Caco-2 (cell line): Measurements from ENCODE around the gene POLDIP3. TPM values are rescaled to one million over a fixed set of nuclear protein-coding genes. Genes with fewer than 3 reads are reported as not detected.

Source experiments
- BruUV-seq: library from RNA; stranded (reverse); fragments of 400-500 nt; replicated peaks from 2 replicates; lab custom pipeline; 2021; lab: Mats Ljungman, UMichigan
- CTCF ChIA-PET: fragments of 300-600 bp; sonication (Branson Sonifier 250); formaldehyde crosslinking; loops from one replicate; lab custom pipeline; 2022; ENCODE audit warnings: antibody characterized with exemption; lab: Charles Lee
- POLR2A ChIA-PET: fragments of 300-600 bp; sonication (Branson Sonifier 250); formaldehyde crosslinking; loops from one replicate; lab custom pipeline; 2022; ENCODE audit warnings: antibody characterized with exemption; lab: Charles Lee
- DNase-seq, 2 experiments: peaks; one replicate each; pipeline versions ENCODE4 v3.0.0 to v3.0.0-alpha.2; 2020 to 2022
- H3K27me3 ChIP-seq: replicated peaks from 2 replicates; pipeline ENCODE4 v1.6.0; 2011; ENCODE audit warnings: low read length; ENCODE audit not compliant: control insufficient read depth, insufficient read depth
- H3K36me3 ChIP-seq: 2 replicates; pipeline ENCODE4 v1.5.1; 2011; ENCODE audit warnings: low read length; ENCODE audit not compliant: control insufficient read depth, insufficient read depth
- H3K4me1 ChIP-seq: fragments of 250-450 bp; sonication (Bioruptor Pico); 2 replicates; pipeline ENCODE4 v1.5.1; 2020; ENCODE audit warnings: mild to moderate bottlenecking
- H3K4me3 ChIP-seq: 2 replicates; pipeline ENCODE4 v1.5.1; 2011; ENCODE audit warnings: low read depth, mild to moderate bottlenecking, control low read depth, low read length
- H3K9me3 ChIP-seq: fragments of 250-450 bp; sonication (Bioruptor Pico); 2 replicates; pipeline ENCODE4 v1.5.1; 2020; ENCODE audit warnings: mild to moderate bottlenecking, moderate library complexity
- H3K27ac Mint-ChIP-seq: one replicate; pipeline ENCODE4 v1.8.0; 2022; ENCODE audit warnings: mixed read lengths; ENCODE audit not compliant: unreplicated experiment
- H3K27me3 Mint-ChIP-seq: one replicate; pipeline ENCODE4 v1.8.0; 2022; ENCODE audit warnings: mixed read lengths; ENCODE audit not compliant: insufficient read depth, unreplicated experiment
- H3K36me3 Mint-ChIP-seq: one replicate; pipeline ENCODE4 v1.8.0; 2022; ENCODE audit warnings: mild to moderate bottlenecking, mixed read lengths; ENCODE audit not compliant: insufficient read depth, unreplicated experiment
- H3K4me1 Mint-ChIP-seq: one replicate; pipeline ENCODE4 v1.8.0; 2022; ENCODE audit warnings: low read depth, mixed read lengths; ENCODE audit not compliant: unreplicated experiment
- H3K4me3 Mint-ChIP-seq: one replicate; pipeline ENCODE4 v1.8.0; 2022; ENCODE audit warnings: mild to moderate bottlenecking, moderate library complexity, mixed read lengths; ENCODE audit not compliant: unreplicated experiment
- H3K9me3 Mint-ChIP-seq: one replicate; pipeline ENCODE4 v1.8.0; 2022; ENCODE audit warnings: mixed read lengths; ENCODE audit not compliant: unreplicated experiment
- CTCF ChIP-seq, 2 experiments: fragments of 200-600 bp in 1 of 2; IDR thresholded peaks; 1 replicate in 1 of 2; 2 replicates in 1 of 2; pipeline versions ENCODE4 v1.5.1 to v1.8.0; 2011 to 2022; ENCODE audit warnings: antibody characterized with exemption in 1 of 2, control low read depth in 1 of 2, inconsistent platforms in 1 of 2, low read depth in 1 of 2, low read length in 1 of 2, mild to moderate bottlenecking in 1 of 2, moderate library complexity in 1 of 2; ENCODE audit not compliant: insufficient read depth in 1 of 2, severe bottlenecking in 1 of 2, unreplicated experiment in 1 of 2
- intact Hi-C: fragments of 100-400 bp; cut with micrococcal nuclease; formaldehyde crosslinking; loops from one replicate; pipeline ENCODE4 v1.10.0; 2022; ENCODE audit not compliant: unreplicated experiment
- total RNA-seq: library from RNA; stranded (reverse); gene quantifications from 2 replicates; pipeline ENCODE4 v1.2.3, GENCODE V29; 2022

Gene POLDIP3
- total RNA-seq, 1 experiment from 2014 or later: 70.8 TPM

GRCh38 chr22:42626951-42627625 lies 12.4 kb upstream of the POLDIP3 start:
- peaks cover 2% of the 10 kb centered on the region for H3K36me3 ChIP-seq
- intact Hi-C loops: loop anchor here (10.0 kb wide), 1 partner anchor 58 kb away; no protein-coding TSS in a partner anchor
- Mint-ChIP-seq H3K4me3 (no peak overlapping the region), H3K4me1 (no peaks in the 10 kb centered on the region), H3K36me3 (peaks cover 31% of the 10 kb centered on the region), H3K9me3 (no peaks in the 10 kb centered on the region), H3K27ac (no peak overlapping the region), H3K27me3 (no peaks in the 10 kb centered on the region)
- ChIA-PET POLR2A (no interaction called here), CTCF (no interaction called here)
- no peaks in the 10 kb centered on the region for H3K9me3 ChIP-seq
- TF ChIP-seq CTCF (IDR thresholded peaks at IDR 0.05; ENCODE audit: insufficient read depth in 1 of 2, low read depth in 1 of 2, low read length in 1 of 2, severe bottlenecking in 1 of 2, unreplicated experiment in 1 of 2): no peak
- H3K4me1 ChIP-seq: no peaks in the 10 kb centered on the region
- no TSS peak for BruUV-seq
- no peaks in the 10 kb centered on the region for H3K27me3 ChIP-seq
- no peak overlapping the region for H3K4me3 ChIP-seq
- no peak for DNase-seq

GRCh38 chr22:42626431-42626830 lies 11.7 kb upstream of the POLDIP3 start:
- no peak for DNase-seq
- intact Hi-C loops: loop anchor here (10.0 kb wide), 1 partner anchor 58 kb away; no protein-coding TSS in a partner anchor
- H3K4me1 Mint-ChIP-seq: no peaks in the 10 kb centered on the region
- H3K27me3 Mint-ChIP-seq: no peaks in the 10 kb centered on the region
- H3K36me3 ChIP-seq: peaks cover 2% of the 10 kb centered on the region
- no peak overlapping the region for H3K4me3 Mint-ChIP-seq
- H3K4me1 ChIP-seq: no peaks in the 10 kb centered on the region
- H3K9me3 Mint-ChIP-seq: no peaks in the 10 kb centered on the region
- H3K27ac Mint-ChIP-seq: no peak overlapping the region
- H3K4me3 ChIP-seq: no peak overlapping the region
- H3K9me3 ChIP-seq: no peaks in the 10 kb centered on the region
- ChIA-PET POLR2A (no interaction called here), CTCF (no interaction called here)
- H3K36me3 Mint-ChIP-seq: peaks cover 31% of the 10 kb centered on the region
- no peaks in the 10 kb centered on the region for H3K27me3 ChIP-seq
- no peak for TF ChIP-seq CTCF (IDR thresholded peaks at IDR 0.05; ENCODE audit: insufficient read depth in 1 of 2, low read depth in 1 of 2, low read length in 1 of 2, severe bottlenecking in 1 of 2, unreplicated experiment in 1 of 2)
- BruUV-seq: no TSS peak

- ChIA-PET CTCF (no interaction called here), POLR2A (interaction anchor here (0.8 kb wide), 1 partner anchor 11 kb away, joined by 4 read pairs; the partner anchor contains the start of gene POLDIP3)
- no peak overlapping the region for H3K4me3 Mint-ChIP-seq
- DNase-seq: no peak
- H3K27ac Mint-ChIP-seq: no peak overlapping the region
- H3K9me3 Mint-ChIP-seq: no peaks in the 10 kb centered on the region
- BruUV-seq: no TSS peak
- H3K36me3 ChIP-seq: peaks cover 4% of the 10 kb centered on the region
- H3K27me3 Mint-ChIP-seq: no peaks in the 10 kb centered on the region
- TF ChIP-seq CTCF (IDR thresholded peaks at IDR 0.05; ENCODE audit: insufficient read depth in 1 of 2, low read depth in 1 of 2, low read length in 1 of 2, severe bottlenecking in 1 of 2, unreplicated experiment in 1 of 2): no peak
- H3K4me3 ChIP-seq: no peak overlapping the region
- no peaks in the 10 kb centered on the region for H3K4me1 Mint-ChIP-seq
- no peaks in the 10 kb centered on the region for H3K4me1 ChIP-seq
- H3K27me3 ChIP-seq: no peaks in the 10 kb centered on the region
- no peaks in the 10 kb centered on the region for H3K9me3 ChIP-seq
- peaks cover 30% of the 10 kb centered on the region for H3K36me3 Mint-ChIP-seq
- intact Hi-C loops: loop anchor here (10.0 kb wide), 1 partner anchor 59 kb away; no protein-coding TSS in a partner anchor
These were observed 10.7 kb upstream of the POLDIP3 start for GRCh38 chr22:42625416-42625815.
